GM23338 (cell line): ENCODE results near the gene NFIA. TPM values are rescaled to one million over a fixed set of nuclear protein-coding genes. Genes with fewer than 3 reads are reported as not detected.

Experiments
- ATAC-seq: fragments of 200-7000 bp; cut with Tn5 transposase; 3 replicates; pipeline ENCODE4 v1.9.1; 2020
- DNase-seq: peaks from one replicate; pipeline ENCODE4 v3.0.0-alpha.2; 2015; ENCODE audit warnings: low spot score
- H2AFZ ChIP-seq: fragments of 200-600 bp; sonication (generic); 2 replicates; pipeline ENCODE4 v1.8.0; 2016; ENCODE audit warnings: antibody characterized with exemption, mild to moderate bottlenecking, moderate library complexity
- H3F3A ChIP-seq: fragments of 200-600 bp; sonication (generic); replicated peaks from 2 replicates; pipeline ENCODE4 v1.8.0; 2017; ENCODE audit warnings: antibody characterized with exemption, mixed run types, low read depth
- H3K27ac ChIP-seq: fragments of 200-600 bp; sonication (generic); 2 replicates; pipeline ENCODE4 v1.6.1; 2016; ENCODE audit warnings: low read depth
- H3K27me3 ChIP-seq: fragments of 200-600 bp; sonication (generic); 2 replicates; pipeline ENCODE4 v1.8.0; 2016; ENCODE audit warnings: mild to moderate bottlenecking, mixed run types, moderate library complexity; ENCODE audit not compliant: insufficient read depth
- H3K36me3 ChIP-seq: fragments of 200-600 bp; sonication (generic); 2 replicates; pipeline ENCODE4 v1.8.0; 2016; ENCODE audit warnings: mild to moderate bottlenecking; ENCODE audit not compliant: insufficient read depth
- H3K4me1 ChIP-seq: fragments of 200-600 bp; sonication (generic); 2 replicates; pipeline ENCODE4 v1.8.0; 2016; ENCODE audit warnings: mild to moderate bottlenecking, moderate library complexity; ENCODE audit not compliant: insufficient read depth
- H3K4me2 ChIP-seq: fragments of 200-600 bp; sonication (generic); 2 replicates; pipeline ENCODE4 v1.7.1; 2017; ENCODE audit warnings: mixed run types
- H3K4me3 ChIP-seq: fragments of 200-600 bp; sonication (generic); 2 replicates; pipeline ENCODE4 v1.6.1; 2016; ENCODE audit warnings: mixed run types
- H3K79me2 ChIP-seq: fragments of 200-600 bp; sonication (generic); replicated peaks from 2 replicates; pipeline ENCODE4 v1.8.0; 2017; ENCODE audit warnings: mild to moderate bottlenecking; ENCODE audit not compliant: insufficient read depth
- H3K9me2 ChIP-seq: fragments of 200-600 bp; sonication (generic); 2 replicates; pipeline ENCODE4 v1.8.0; 2017; ENCODE audit not compliant: insufficient read depth
- H4K20me1 ChIP-seq: fragments of 200-600 bp; sonication (generic); replicated peaks from 2 replicates; pipeline ENCODE4 v1.8.0; 2017; ENCODE audit warnings: mild to moderate bottlenecking; ENCODE audit not compliant: insufficient read depth
- H3K27ac Mint-ChIP-seq: 2 replicates; pipeline ENCODE4 v1.8.0; 2020; ENCODE audit warnings: inconsistent platforms, mild to moderate bottlenecking, moderate library complexity, mixed read lengths
- H3K27me3 Mint-ChIP-seq: 3 replicates; pipeline ENCODE4 v1.8.0; 2022; ENCODE audit warnings: low read depth, mild to moderate bottlenecking, moderate library complexity, mixed read lengths, inconsistent platforms; ENCODE audit not compliant: insufficient read depth, poor library complexity
- H3K36me3 Mint-ChIP-seq: 3 replicates; pipeline ENCODE4 v1.8.0; 2021; ENCODE audit warnings: low read depth, mild to moderate bottlenecking, inconsistent platforms, moderate library complexity, mixed read lengths
- H3K4me1 Mint-ChIP-seq: 3 replicates; pipeline ENCODE4 v1.8.0; 2020; ENCODE audit warnings: mild to moderate bottlenecking, inconsistent platforms, mixed read lengths
- H3K4me3 Mint-ChIP-seq: 3 replicates; pipeline ENCODE4 v1.8.0; 2021; ENCODE audit warnings: moderate library complexity, mild to moderate bottlenecking, inconsistent platforms, mixed read lengths
- H3K9me3 Mint-ChIP-seq: 3 replicates; pipeline ENCODE4 v1.8.0; 2020; ENCODE audit warnings: moderate library complexity, mild to moderate bottlenecking, inconsistent platforms, mixed read lengths
- EZH2 ChIP-seq: fragments of 200-600 bp; sonication (generic); IDR thresholded peaks from one replicate; pipeline ENCODE4 v1.8.0; 2017; ENCODE audit warnings: antibody characterized with exemption, mild to moderate bottlenecking, low read depth; ENCODE audit not compliant: unreplicated experiment
- JUNB ChIP-seq: IDR thresholded peaks from one replicate; pipeline ENCODE4 v1.6.1; 2016; ENCODE audit warnings: antibody characterized with exemption; ENCODE audit not compliant: unreplicated experiment
- NANOG ChIP-seq: IDR thresholded peaks from 2 replicates; pipeline ENCODE4 v1.6.1; 2016; ENCODE audit warnings: antibody characterized with exemption, borderline replicate concordance
- POLR2AphosphoS5 ChIP-seq: IDR thresholded peaks from 2 replicates; pipeline ENCODE4 v1.6.1; 2016; ENCODE audit warnings: antibody characterized with exemption, low read depth
- STAT1 ChIP-seq: IDR thresholded peaks from one replicate; pipeline ENCODE4 v1.6.1; 2016; ENCODE audit warnings: antibody characterized with exemption; ENCODE audit not compliant: unreplicated experiment
- ZNF462 ChIP-seq: fragments of 250-450 bp; sonication (Bioruptor Pico); IDR thresholded peaks from 2 replicates; pipeline ENCODE4 v1.5.0; 2020; ENCODE audit warnings: mild to moderate bottlenecking, moderate library complexity
- polyA plus RNA-seq: library from polyadenylated mRNA; unstranded; fragments of >200 nt; fragmentation: Nextera tagmentation; extraction: Ambion mirVana; gene quantifications from 2 replicates; pipeline ENCODE4 v1.2.1, GENCODE V29; 2016
- total RNA-seq: library from RNA; depleted of rRNA; stranded (reverse); fragments of >200 nt; shearing (Covaris generic); gene quantifications from 2 replicates; pipeline ENCODE4 v1.2.3, GENCODE V29; 2014
- TF ChIP-seq, protein P1 (sequence below): IDR thresholded peaks from one replicate; pipeline ENCODE4 v1.6.1; 2018; ENCODE audit warnings: antibody characterized with exemption; ENCODE audit not compliant: unreplicated experiment
- TF ChIP-seq, protein P2 (sequence below): IDR thresholded peaks from 2 replicates; pipeline ENCODE4 v1.6.1; 2016; ENCODE audit warnings: antibody characterized with exemption
- TF ChIP-seq, protein P3 (sequence below), 2 experiments: fragments of 200-600 bp in 1 of 2; sonication (generic) in 1 of 2; conservative IDR thresholded peaks; 2 replicates each; pipeline versions ENCODE4 v1.5.1 to v1.6.1; 2016 to 2017; ENCODE audit warnings: antibody characterized with exemption in 2 of 2, low read depth in 2 of 2, mild to moderate bottlenecking in 2 of 2, moderate library complexity in 1 of 2

The NFIA gene
- total and polyA plus RNA-seq, 2 experiments from 2014 or later = 0.97 to 2.3 TPM

GRCh38 chr1:61278966-61279365 is 196.6 kb downstream of the NFIA start (continued):
- TF ChIP-seq, protein P1, sequence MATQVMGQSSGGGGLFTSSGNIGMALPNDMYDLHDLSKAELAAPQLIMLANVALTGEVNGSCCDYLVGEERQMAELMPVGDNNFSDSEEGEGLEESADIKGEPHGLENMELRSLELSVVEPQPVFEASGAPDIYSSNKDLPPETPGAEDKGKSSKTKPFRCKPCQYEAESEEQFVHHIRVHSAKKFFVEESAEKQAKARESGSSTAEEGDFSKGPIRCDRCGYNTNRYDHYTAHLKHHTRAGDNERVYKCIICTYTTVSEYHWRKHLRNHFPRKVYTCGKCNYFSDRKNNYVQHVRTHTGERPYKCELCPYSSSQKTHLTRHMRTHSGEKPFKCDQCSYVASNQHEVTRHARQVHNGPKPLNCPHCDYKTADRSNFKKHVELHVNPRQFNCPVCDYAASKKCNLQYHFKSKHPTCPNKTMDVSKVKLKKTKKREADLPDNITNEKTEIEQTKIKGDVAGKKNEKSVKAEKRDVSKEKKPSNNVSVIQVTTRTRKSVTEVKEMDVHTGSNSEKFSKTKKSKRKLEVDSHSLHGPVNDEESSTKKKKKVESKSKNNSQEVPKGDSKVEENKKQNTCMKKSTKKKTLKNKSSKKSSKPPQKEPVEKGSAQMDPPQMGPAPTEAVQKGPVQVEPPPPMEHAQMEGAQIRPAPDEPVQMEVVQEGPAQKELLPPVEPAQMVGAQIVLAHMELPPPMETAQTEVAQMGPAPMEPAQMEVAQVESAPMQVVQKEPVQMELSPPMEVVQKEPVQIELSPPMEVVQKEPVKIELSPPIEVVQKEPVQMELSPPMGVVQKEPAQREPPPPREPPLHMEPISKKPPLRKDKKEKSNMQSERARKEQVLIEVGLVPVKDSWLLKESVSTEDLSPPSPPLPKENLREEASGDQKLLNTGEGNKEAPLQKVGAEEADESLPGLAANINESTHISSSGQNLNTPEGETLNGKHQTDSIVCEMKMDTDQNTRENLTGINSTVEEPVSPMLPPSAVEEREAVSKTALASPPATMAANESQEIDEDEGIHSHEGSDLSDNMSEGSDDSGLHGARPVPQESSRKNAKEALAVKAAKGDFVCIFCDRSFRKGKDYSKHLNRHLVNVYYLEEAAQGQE = no peak
- TF ChIP-seq STAT1 = no peak

DNA sequence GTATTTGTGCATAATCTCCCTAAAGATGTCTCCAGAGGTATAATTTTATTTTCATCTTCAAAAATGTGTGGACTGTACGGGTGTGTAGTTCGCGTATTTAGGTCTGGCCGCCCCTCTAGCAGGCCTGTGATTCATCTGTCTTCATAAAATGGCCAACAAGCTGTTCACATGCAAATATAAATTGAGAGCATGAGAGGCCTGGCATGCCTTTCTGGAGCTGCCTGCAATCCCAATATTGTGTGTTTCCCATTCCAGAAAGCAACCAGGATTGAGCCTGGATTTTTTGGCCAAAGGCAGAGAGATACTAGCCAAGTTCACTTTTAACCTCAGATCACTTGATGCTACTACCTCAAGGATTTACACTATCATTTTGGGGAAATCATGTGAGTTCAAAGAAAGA is 197.2 kb downstream of the NFIA start:
- H3K4me3 ChIP-seq = no peak overlapping the region
- H3K9me2 ChIP-seq = no peaks in the 10 kb centered on the region
- no peak for ATAC-seq
- no peak overlapping the region for H3K4me3 Mint-ChIP-seq
- H3K9me3 Mint-ChIP-seq = no peaks in the 10 kb centered on the region
- H3K4me1 ChIP-seq = peaks cover 12% of the 10 kb centered on the region; the same call in 1 of the 2 replicates
- H2AFZ ChIP-seq = no peak overlapping the region
- H3K27me3 ChIP-seq = no peaks in the 10 kb centered on the region
- peaks cover 4% of the 10 kb centered on the region for H3K27me3 Mint-ChIP-seq
- no peaks in the 10 kb centered on the region for H4K20me1 ChIP-seq
- no peaks in the 10 kb centered on the region for H3K36me3 Mint-ChIP-seq
- no peaks in the 10 kb centered on the region for H3K36me3 ChIP-seq
- H3K4me2 ChIP-seq = no peak overlapping the region
- no peaks in the 10 kb centered on the region for H3K79me2 ChIP-seq
- H3K27ac Mint-ChIP-seq = no peak overlapping the region
- peaks cover 31% of the 10 kb centered on the region for H3K4me1 Mint-ChIP-seq
- no peak for TF ChIP-seq ZNF462 (CRISPR knock-in tag)
- no peak for TF ChIP-seq JUNB
- TF ChIP-seq, protein P2, sequence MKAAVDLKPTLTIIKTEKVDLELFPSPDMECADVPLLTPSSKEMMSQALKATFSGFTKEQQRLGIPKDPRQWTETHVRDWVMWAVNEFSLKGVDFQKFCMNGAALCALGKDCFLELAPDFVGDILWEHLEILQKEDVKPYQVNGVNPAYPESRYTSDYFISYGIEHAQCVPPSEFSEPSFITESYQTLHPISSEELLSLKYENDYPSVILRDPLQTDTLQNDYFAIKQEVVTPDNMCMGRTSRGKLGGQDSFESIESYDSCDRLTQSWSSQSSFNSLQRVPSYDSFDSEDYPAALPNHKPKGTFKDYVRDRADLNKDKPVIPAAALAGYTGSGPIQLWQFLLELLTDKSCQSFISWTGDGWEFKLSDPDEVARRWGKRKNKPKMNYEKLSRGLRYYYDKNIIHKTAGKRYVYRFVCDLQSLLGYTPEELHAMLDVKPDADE = no peak
- TF ChIP-seq, protein P3, sequence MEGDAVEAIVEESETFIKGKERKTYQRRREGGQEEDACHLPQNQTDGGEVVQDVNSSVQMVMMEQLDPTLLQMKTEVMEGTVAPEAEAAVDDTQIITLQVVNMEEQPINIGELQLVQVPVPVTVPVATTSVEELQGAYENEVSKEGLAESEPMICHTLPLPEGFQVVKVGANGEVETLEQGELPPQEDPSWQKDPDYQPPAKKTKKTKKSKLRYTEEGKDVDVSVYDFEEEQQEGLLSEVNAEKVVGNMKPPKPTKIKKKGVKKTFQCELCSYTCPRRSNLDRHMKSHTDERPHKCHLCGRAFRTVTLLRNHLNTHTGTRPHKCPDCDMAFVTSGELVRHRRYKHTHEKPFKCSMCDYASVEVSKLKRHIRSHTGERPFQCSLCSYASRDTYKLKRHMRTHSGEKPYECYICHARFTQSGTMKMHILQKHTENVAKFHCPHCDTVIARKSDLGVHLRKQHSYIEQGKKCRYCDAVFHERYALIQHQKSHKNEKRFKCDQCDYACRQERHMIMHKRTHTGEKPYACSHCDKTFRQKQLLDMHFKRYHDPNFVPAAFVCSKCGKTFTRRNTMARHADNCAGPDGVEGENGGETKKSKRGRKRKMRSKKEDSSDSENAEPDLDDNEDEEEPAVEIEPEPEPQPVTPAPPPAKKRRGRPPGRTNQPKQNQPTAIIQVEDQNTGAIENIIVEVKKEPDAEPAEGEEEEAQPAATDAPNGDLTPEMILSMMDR (conservative IDR thresholded peaks at IDR 0.05; ENCODE audit: low read depth in 2 of 2) = no peak
- TF ChIP-seq, protein P1 = no peak
- no peak for TF ChIP-seq NANOG
- TF ChIP-seq EZH2 = no peak
- TF ChIP-seq POLR2AphosphoS5 = no peak
- no peaks in the 10 kb centered on the region for H3F3A ChIP-seq
- DNase-seq = no peak
- H3K27ac ChIP-seq = no peak overlapping the region
